Loucy (cell line): ENCODE results near the gene APOBEC4.

Experiments used
- EZH2phosphoT487 ChIP-seq: fragments of 200-600 bp; IDR thresholded peaks from 2 replicates; pipeline ENCODE4 v1.6.1; 2018; ENCODE audit warnings: antibody characterized with exemption, mild to moderate bottlenecking, moderate library complexity, borderline replicate concordance
- TF ChIP-seq, protein P1 (sequence below): fragments of 200-600 bp; sonication (generic); conservative IDR thresholded peaks from 2 replicates; pipeline ENCODE4 v1.5.1; 2014; ENCODE audit warnings: mild to moderate bottlenecking, antibody characterized with exemption, low read length

DNA sequence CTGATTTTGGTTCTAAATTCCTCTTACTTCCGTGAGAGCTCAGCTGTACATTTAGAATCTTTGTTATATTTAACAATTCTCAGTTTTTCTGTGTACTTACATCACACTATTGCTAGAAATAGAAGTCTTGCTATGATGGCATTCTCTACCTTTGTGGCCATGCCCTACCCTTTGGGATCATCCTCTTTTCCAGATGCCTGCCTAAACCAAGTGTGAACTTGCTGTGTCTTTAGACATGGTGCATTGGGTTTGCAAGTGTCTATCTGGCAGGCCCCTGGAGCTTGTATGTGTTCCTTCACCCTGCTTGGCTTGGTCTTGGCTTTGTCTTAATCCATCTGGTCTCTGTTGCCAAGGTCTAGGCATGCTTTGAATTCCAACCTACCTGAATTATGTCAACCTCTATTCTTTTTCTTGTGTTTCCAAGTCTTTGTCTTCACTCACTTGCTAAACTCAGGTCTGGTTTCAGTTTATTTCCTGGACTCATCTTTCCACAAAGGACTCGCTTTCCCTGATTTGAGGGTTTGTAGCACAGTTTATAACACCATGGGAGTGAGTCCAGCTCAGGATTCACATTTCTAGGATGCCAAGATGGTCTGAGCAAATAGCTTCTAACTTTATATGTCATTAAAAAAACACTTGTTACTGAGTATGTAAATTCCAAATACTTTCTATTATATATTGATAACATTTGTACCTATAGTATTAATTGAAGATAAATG is 20.6 kb upstream of the APOBEC4 start:
- TF ChIP-seq, protein P1, sequence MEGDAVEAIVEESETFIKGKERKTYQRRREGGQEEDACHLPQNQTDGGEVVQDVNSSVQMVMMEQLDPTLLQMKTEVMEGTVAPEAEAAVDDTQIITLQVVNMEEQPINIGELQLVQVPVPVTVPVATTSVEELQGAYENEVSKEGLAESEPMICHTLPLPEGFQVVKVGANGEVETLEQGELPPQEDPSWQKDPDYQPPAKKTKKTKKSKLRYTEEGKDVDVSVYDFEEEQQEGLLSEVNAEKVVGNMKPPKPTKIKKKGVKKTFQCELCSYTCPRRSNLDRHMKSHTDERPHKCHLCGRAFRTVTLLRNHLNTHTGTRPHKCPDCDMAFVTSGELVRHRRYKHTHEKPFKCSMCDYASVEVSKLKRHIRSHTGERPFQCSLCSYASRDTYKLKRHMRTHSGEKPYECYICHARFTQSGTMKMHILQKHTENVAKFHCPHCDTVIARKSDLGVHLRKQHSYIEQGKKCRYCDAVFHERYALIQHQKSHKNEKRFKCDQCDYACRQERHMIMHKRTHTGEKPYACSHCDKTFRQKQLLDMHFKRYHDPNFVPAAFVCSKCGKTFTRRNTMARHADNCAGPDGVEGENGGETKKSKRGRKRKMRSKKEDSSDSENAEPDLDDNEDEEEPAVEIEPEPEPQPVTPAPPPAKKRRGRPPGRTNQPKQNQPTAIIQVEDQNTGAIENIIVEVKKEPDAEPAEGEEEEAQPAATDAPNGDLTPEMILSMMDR, result no peak
- no peak for TF ChIP-seq EZH2phosphoT487
